ENCODE results near the gene C16orf92. TPM values are rescaled to one million over a fixed set of nuclear protein-coding genes. Genes with fewer than 3 reads are reported as not detected.

The C16orf92 gene
- total RNA-seq, 1 experiment from 2014 or later: not detected

- Histone ChIP-seq H3K4me3 (replicated peaks in 1 of 2; ENCODE audit: low read depth in 1 of 2, low read length in 2 of 2) (no peak overlapping the region), H3K9me2 (ENCODE audit: insufficient read depth) (no peaks in the 10 kb centered on the region), H3K4me2 (ENCODE audit: low read length) (no peak overlapping the region), H2AFZ (ENCODE audit: low read depth, low read length, poor library complexity, severe bottlenecking) (no peak overlapping the region), H3K79me2 (ENCODE audit: insufficient read depth, low read length) (peaks cover 11% of the 10 kb centered on the region), H3K36me3 (ENCODE audit: control insufficient read depth in 1 of 2, insufficient read depth in 2 of 2, low read length in 2 of 2) (peaks cover 21 to 31% of the 10 kb centered on the region in 2 experiments), H4K20me1 (ENCODE audit: insufficient read depth) (no peaks in the 10 kb centered on the region), H3K4me1 (ENCODE audit: control insufficient read depth in 1 of 2, insufficient read depth in 2 of 2, low read length in 2 of 2) (peaks cover 9 to 27% of the 10 kb centered on the region in 2 experiments), H3K9ac (ENCODE audit: low read length) (no peak overlapping the region), H3K27ac (ENCODE audit: low read depth, low read length) (peak overlapping the region; percentile 13; the same call in 1 of the 2 replicates), H3K27me3 (ENCODE audit: insufficient read depth, low read length) (no peaks in the 10 kb centered on the region), H3K9me3 (ENCODE audit: control insufficient read depth in 1 of 2, insufficient read depth in 1 of 2, low read depth in 1 of 2, low read length in 2 of 2) (no peaks in the 10 kb centered on the region)
- DNase-seq (ENCODE audit: low read depth, low spot score) (no peak), ATAC-seq (no peak)
- ChIA-PET CTCF (no interaction called here), RAD21 (ENCODE audit: low non-redundant PET in 1 of 2, low total read pairs in 2 of 2, uncharacterized antibody in 2 of 2, unreplicated experiment in 2 of 2) (no interaction called here), POLR2A (no interaction called here)
- TF ChIP-seq CEBPB (IDR thresholded peaks at IDR 0.05; ENCODE audit: low read depth) (no peak), POLR2AphosphoS5 (IDR thresholded peaks at IDR 0.05; ENCODE audit: low read depth, low read length) (no peak), SP1 (IDR thresholded peaks at IDR 0.05; ENCODE audit: low read depth) (no peak), ZFX (IDR thresholded peaks at IDR 0.05) (no peak), CBX3 (IDR thresholded peaks at IDR 0.05; ENCODE audit: low read depth) (no peak), SRF (IDR thresholded peaks at IDR 0.05; ENCODE audit: low read depth) (no peak), EGR1 (IDR thresholded peaks at IDR 0.05; ENCODE audit: low read depth) (no peak), EZH2phosphoT487 (IDR thresholded peaks at IDR 0.05; ENCODE audit: borderline replicate concordance) (no peak), POLR2A (IDR thresholded peaks at IDR 0.05; ENCODE audit: borderline replicate concordance, extremely low read depth, insufficient read depth, insufficient read length) (no peak), ZBTB33 (IDR thresholded peaks at IDR 0.05; ENCODE audit: extremely low read depth, insufficient replicate concordance, low read length) (no peak), JUND (IDR thresholded peaks at IDR 0.05) (no peak), EZH2 (IDR thresholded peaks at IDR 0.05) (no peak), ZNF274 (IDR thresholded peaks at IDR 0.05; ENCODE audit: low read depth, low read length) (no peak), RAD21 (IDR thresholded peaks at IDR 0.05; ENCODE audit: low read depth) (no peak), ELF1 (IDR thresholded peaks at IDR 0.05; ENCODE audit: borderline replicate concordance, low read depth) (no peak), TCF7L2 (IDR thresholded peaks at IDR 0.05; ENCODE audit: borderline replicate concordance, extremely low read depth, insufficient read depth, insufficient read length) (no peak)
- TF ChIP-seq, protein P1, sequence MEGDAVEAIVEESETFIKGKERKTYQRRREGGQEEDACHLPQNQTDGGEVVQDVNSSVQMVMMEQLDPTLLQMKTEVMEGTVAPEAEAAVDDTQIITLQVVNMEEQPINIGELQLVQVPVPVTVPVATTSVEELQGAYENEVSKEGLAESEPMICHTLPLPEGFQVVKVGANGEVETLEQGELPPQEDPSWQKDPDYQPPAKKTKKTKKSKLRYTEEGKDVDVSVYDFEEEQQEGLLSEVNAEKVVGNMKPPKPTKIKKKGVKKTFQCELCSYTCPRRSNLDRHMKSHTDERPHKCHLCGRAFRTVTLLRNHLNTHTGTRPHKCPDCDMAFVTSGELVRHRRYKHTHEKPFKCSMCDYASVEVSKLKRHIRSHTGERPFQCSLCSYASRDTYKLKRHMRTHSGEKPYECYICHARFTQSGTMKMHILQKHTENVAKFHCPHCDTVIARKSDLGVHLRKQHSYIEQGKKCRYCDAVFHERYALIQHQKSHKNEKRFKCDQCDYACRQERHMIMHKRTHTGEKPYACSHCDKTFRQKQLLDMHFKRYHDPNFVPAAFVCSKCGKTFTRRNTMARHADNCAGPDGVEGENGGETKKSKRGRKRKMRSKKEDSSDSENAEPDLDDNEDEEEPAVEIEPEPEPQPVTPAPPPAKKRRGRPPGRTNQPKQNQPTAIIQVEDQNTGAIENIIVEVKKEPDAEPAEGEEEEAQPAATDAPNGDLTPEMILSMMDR (IDR thresholded peaks at IDR 0.05 in 2 of 3, conservative IDR thresholded peaks at IDR 0.05 in 1 of 3; ENCODE audit: borderline replicate concordance in 1 of 3, insufficient read depth in 1 of 3, low read depth in 2 of 3, low read length in 2 of 3): no peak
- TF ChIP-seq, protein P2, sequence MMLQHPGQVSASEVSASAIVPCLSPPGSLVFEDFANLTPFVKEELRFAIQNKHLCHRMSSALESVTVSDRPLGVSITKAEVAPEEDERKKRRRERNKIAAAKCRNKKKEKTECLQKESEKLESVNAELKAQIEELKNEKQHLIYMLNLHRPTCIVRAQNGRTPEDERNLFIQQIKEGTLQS (IDR thresholded peaks at IDR 0.05): no peak
- TF ChIP-seq, protein P3, sequence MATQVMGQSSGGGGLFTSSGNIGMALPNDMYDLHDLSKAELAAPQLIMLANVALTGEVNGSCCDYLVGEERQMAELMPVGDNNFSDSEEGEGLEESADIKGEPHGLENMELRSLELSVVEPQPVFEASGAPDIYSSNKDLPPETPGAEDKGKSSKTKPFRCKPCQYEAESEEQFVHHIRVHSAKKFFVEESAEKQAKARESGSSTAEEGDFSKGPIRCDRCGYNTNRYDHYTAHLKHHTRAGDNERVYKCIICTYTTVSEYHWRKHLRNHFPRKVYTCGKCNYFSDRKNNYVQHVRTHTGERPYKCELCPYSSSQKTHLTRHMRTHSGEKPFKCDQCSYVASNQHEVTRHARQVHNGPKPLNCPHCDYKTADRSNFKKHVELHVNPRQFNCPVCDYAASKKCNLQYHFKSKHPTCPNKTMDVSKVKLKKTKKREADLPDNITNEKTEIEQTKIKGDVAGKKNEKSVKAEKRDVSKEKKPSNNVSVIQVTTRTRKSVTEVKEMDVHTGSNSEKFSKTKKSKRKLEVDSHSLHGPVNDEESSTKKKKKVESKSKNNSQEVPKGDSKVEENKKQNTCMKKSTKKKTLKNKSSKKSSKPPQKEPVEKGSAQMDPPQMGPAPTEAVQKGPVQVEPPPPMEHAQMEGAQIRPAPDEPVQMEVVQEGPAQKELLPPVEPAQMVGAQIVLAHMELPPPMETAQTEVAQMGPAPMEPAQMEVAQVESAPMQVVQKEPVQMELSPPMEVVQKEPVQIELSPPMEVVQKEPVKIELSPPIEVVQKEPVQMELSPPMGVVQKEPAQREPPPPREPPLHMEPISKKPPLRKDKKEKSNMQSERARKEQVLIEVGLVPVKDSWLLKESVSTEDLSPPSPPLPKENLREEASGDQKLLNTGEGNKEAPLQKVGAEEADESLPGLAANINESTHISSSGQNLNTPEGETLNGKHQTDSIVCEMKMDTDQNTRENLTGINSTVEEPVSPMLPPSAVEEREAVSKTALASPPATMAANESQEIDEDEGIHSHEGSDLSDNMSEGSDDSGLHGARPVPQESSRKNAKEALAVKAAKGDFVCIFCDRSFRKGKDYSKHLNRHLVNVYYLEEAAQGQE (IDR thresholded peaks at IDR 0.05; ENCODE audit: low read depth): no peak
- intact Hi-C loops (cut with micrococcal nuclease): no loop called here
- BruUV-seq (replicated peaks): no TSS peak
These were observed 30.5 kb upstream of the C16orf92 start for GRCh38 chr16:29992344-29992967.
